Kidney (tissue), 14 donors: Measurements from ENCODE around the gene APP. TPM values are rescaled to one million over a fixed set of nuclear protein-coding genes. Genes with fewer than 3 reads are reported as not detected.

Experiments used
- DNase-seq, 5 donors: peaks; one replicate each; pipeline ENCODE4 v3.0.0-alpha.2; 2013 to 2020
- FAIRE-seq: peaks from 2 replicates; lab custom pipeline; 2012; peaks lifted over from hg19 to GRCh38; lab: Jason Lieb, UNC
- H3K27ac ChIP-seq, 2 donors: one replicate each; pipeline ENCODE4 v1.7.0; 2013; ENCODE audit warnings: low read depth in 2 of 2, low read length in 2 of 2, inconsistent platforms in 1 of 2
- H3K27me3 ChIP-seq: one replicate; pipeline ENCODE4 v1.7.1; 2013; ENCODE audit warnings: low read length, inconsistent platforms; ENCODE audit not compliant: control insufficient read depth, insufficient read depth
- H3K36me3 ChIP-seq, 3 donors: one replicate each; pipeline versions ENCODE4 v1.7.0 to v1.7.1; 2013; ENCODE audit warnings: low read length in 3 of 3, control low read depth in 1 of 3, inconsistent platforms in 1 of 3; ENCODE audit not compliant: insufficient read depth in 3 of 3, control insufficient read depth in 2 of 3
- H3K4me1 ChIP-seq, 3 donors: one replicate each; pipeline versions ENCODE4 v1.7.0 to v1.7.1; 2013; ENCODE audit warnings: low read length in 3 of 3, inconsistent platforms in 1 of 3, low read depth in 1 of 3; ENCODE audit not compliant: control insufficient read depth in 2 of 3, insufficient read depth in 2 of 3
- H3K4me3 ChIP-seq, 3 donors: one replicate each; pipeline versions ENCODE4 v1.7.0 to v1.8.1; 2013; ENCODE audit warnings: low read length in 3 of 3, control low read depth in 1 of 3, inconsistent platforms in 1 of 3
- H3K9ac ChIP-seq, 3 donors: one replicate each; pipeline versions ENCODE4 v1.7.0 to v1.7.1; 2013; ENCODE audit warnings: low read length in 3 of 3, control low read depth in 1 of 3, inconsistent platforms in 1 of 3
- H3K9me3 ChIP-seq, 3 donors: one replicate each; pipeline versions ENCODE4 v1.7.0 to v1.7.1; 2013; ENCODE audit warnings: low read length in 3 of 3, control low read depth in 1 of 3, inconsistent platforms in 1 of 3; ENCODE audit not compliant: control insufficient read depth in 2 of 3, insufficient read depth in 1 of 3
- CTCF ChIP-seq: IDR thresholded peaks from 3 replicates; pipeline ENCODE4 v1.5.1; 2012; ENCODE audit warnings: mild to moderate bottlenecking, moderate library complexity, borderline replicate concordance; ENCODE audit not compliant: insufficient read depth; ENCODE audit errors: extremely low read depth
- intact Hi-C: fragments of 100-400 bp; cut with DNase I; formaldehyde crosslinking; loops from one replicate; pipeline ENCODE4 v1.11.1; 2022
- polyA plus RNA-seq: library from polyadenylated mRNA; stranded (reverse); fragments of 350-450 nt; fragmentation: Illumina TruSeq; extraction: RNeasy Lipid Tissue Mini Kit (QIAGEN cat#74804); gene quantifications from one replicate; pipeline ENCODE4 v1.2.3, GENCODE V29; 2014; ENCODE audit warnings: low read depth, low replicate concordance; ENCODE audit not compliant: insufficient read depth
- total RNA-seq: library from RNA; stranded (reverse); fragmentation: NEBNext Ultra II Directional; extraction: Animal tissue kit (Norgen Biotek cat#: 25700); gene quantifications from one replicate; pipeline ENCODE4 v1.2.1, GENCODE V29; 2021
- donor health status: control.
- donor health status: control.
- donor health status: control.
- donor health status: control.
- donor health status: control.
- donor health status: DM: yes; HTN: yes; CAD: no.
- donor health status: Normal renal cell carcinoma (clear cell type).

The APP gene
- total and polyA plus RNA-seq, 2 donors from 2014 or later, result 472 to 1,303 TPM

GRCh38 chr21:26055841-26056264 lies 114.7 kb downstream of the APP start:
- TF ChIP-seq CTCF, result no peak
- Histone ChIP-seq H3K9ac (no peak overlapping the region), H3K27ac (no peak overlapping the region), H3K9me3 (no peaks in the 10 kb centered on the region), H3K4me3 (no peak overlapping the region), H3K4me1 (peaks cover 0 to 3% (median 0%) of the 10 kb centered on the region in 3 donors), H3K36me3 (peaks cover 2% of the 10 kb centered on the region in 3 donors), H3K27me3 (no peaks in the 10 kb centered on the region)
- intact Hi-C loops, result no loop called here
- DNase-seq (no peak), FAIRE-seq (no peak)

GRCh38 chr21:26055010-26055409 lies 115.6 kb downstream of the APP start:
- DNase-seq, result no peak
- no peak overlapping the region for H3K4me3 ChIP-seq
- intact Hi-C loops, result no loop called here
- peaks cover 2 to 8% (median 3%) of the 10 kb centered on the region in 3 donors for H3K36me3 ChIP-seq
- H3K9ac ChIP-seq, result no peak overlapping the region
- no peak overlapping the region for H3K27ac ChIP-seq
- no peak for FAIRE-seq
- peaks cover 0 to 3% (median 0%) of the 10 kb centered on the region in 3 donors for H3K4me1 ChIP-seq
- H3K27me3 ChIP-seq, result no peaks in the 10 kb centered on the region
- no peak for TF ChIP-seq CTCF
- no peaks in the 10 kb centered on the region for H3K9me3 ChIP-seq

GRCh38 chr21:26052057-26052456 lies 118.5 kb downstream of the APP start:
- TF ChIP-seq CTCF, result no peak
- Histone ChIP-seq H3K4me3 (no peak overlapping the region), H3K27ac (no peak overlapping the region), H3K9me3 (no peaks in the 10 kb centered on the region), H3K9ac (no peak overlapping the region), H3K36me3 (peaks cover 5 to 22% (median 12%) of the 10 kb centered on the region in 3 donors), H3K4me1 (peaks cover 0 to 3% (median 0%) of the 10 kb centered on the region in 3 donors), H3K27me3 (no peaks in the 10 kb centered on the region)
- DNase-seq (no peak), FAIRE-seq (no peak)
- intact Hi-C loops, result no loop called here

GRCh38 chr21:26050857-26051256 lies 119.7 kb downstream of the APP start:
- H3K4me1 ChIP-seq, result peaks cover 0 to under 1% (median 0%) of the 10 kb centered on the region in 3 donors
- no peak for TF ChIP-seq CTCF
- peaks cover 5 to 22% (median 12%) of the 10 kb centered on the region in 3 donors for H3K36me3 ChIP-seq
- H3K27me3 ChIP-seq, result no peaks in the 10 kb centered on the region
- FAIRE-seq (no peak), DNase-seq (no peak)
- no peaks in the 10 kb centered on the region for H3K9me3 ChIP-seq
- intact Hi-C loops, result no loop called here
- no peak overlapping the region for H3K9ac ChIP-seq
- no peak overlapping the region for H3K4me3 ChIP-seq
- no peak overlapping the region for H3K27ac ChIP-seq
